CD4-positive, alpha-beta T cell treated with Interleukin-6 at 100 ng/mL for 8 hours (primary cell): ENCODE results near the gene CFL1.

Experiments
- DNase-seq: peaks from one replicate; pipeline ENCODE4 v3.0.0-alpha.2; 2020; ENCODE audit warnings: mixed read lengths, low spot score

CFL1 gene

DNA sequence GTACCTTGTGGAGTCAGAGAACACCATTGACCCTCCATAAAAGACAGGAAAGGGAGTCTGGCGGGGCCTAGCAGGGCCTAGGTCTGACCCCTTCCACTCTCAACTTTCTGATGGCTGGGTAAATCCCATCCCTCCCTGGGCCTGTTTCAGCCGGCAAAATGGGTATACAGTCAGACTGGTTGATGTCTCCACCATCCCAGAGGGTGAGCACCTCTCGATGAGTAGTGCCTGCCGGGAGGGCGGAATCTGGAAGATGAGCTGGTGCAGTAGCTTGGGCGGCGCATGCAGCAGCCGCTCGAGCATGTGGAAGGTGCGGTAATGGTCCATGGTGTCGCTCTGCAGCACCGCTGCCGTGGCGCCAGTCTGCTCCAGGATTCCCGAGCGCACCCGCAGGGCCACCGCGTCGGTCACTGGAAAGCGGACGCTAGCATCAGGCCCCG, 29.8 kb upstream of the CFL1 start:
- DNase-seq: no peak

DNA sequence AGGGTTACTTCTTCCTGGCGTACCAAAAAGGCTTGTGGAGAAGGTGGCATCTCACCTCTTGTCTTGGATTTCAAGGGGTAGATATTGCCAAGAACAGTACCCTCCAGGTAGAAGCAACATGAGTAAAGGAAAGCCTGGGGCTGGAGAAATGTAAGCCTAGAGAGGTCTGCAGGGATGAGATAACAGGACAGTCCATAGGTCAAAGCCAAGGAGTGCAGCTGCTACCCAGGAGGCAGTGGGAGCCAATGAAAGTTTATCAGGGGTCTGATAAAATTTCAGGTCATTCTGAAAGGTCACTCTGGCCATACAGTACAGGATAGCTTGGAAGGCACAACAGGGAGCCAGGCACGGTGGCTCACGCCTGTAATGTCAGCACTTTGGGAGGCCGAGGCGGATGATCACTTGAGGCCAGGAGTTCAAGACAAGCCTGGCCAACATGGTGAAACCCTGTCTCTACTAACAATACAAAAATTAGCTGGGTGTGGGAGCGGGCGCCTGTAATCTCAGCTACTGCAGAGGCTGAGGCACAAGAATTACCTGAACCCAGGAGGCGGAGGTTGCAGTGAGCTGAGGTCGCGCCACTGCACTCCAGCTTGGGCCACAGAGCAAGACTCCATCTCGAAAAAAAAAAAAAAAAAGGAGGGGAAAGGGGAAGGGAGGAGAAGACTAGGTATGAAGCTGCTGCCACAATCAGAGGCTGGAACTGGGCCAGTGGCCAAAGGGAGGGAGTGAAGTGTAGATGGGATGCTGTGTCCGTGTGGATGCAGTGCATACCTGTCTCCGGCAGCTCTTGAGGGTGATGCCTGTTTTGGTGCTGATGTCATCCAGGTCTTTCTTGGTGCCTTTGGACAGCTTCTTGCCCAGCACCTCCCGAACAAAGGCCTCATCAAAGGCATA, 29.1 kb upstream of the CFL1 start:
- DNase-seq: no peak

DNA sequence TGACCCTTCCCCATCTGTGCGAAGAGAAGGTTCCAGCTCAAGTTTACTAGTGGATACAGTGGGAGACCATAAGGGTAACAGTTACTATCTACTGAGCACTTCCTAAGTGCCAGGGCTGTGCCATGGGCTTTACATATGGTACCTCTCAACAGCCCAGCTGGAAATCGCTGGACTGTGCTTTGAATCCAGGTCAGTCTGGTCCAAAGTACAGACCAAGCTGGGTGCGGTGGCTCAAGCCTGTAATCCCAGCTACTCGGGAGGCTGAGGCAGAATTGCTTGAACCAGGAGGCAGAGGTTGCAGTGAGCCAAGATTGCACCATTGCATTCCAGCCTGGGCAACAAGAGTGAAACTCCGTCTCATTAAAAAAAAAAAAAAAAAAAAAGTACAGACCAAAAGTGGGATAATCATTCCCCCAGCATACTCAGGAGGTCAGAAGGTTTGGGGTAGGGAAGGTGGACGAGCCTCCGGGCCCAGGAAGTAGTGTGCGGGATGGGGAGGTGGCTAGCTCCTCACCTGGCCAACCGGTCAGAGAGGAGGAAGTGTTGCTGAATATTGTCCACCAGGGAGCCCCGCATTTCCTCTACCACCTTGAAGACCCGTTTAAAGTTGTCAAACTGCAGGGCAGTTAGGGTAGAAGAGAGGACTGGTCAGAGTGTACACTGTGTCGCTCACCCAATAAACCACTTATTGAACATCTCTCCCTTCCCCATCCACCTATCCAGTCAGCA, 28.0 kb upstream of the CFL1 start:
- DNase-seq: no peak

DNA sequence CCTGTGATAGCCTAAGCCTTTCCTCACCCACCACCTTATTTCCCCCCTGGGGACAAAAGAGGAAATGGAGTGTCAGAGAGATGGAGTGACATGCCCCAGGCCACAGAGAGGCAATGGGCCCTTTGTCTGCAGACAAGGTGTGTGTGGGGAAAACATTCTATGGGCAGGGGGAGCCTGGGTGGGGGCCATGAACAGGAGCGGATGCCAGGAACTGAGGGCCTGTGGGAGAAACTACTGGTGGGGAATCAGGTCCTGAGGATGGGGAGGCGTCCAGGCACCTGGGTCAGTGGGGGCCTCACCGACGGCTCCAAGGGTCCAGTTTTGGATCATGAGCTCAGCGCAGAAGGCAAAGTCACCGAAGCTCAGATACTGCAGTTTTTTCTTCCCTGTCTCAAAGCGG, 27.3 kb upstream of the CFL1 start:
- no peak for DNase-seq

DNA sequence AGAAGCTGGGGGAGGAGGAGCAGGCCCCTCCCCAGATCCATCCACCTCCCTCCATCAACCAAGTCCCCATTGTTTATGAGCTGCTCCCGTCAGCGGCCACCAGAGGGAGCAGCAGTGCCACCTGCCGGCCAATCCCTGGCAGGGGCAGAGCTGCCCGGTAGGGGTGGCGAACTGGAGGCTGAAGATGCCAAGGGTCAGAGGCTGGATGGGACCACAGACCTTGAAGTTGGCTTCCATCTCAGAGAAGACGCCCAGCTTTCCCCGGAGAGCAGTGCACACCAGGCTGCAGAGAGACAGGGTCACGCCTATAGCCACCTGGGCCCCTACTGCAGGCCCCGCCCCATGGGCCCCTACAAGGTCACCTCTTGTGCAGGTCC, 26.7 kb upstream of the CFL1 start:
- peak; percentile 80 for DNase-seq

DNA sequence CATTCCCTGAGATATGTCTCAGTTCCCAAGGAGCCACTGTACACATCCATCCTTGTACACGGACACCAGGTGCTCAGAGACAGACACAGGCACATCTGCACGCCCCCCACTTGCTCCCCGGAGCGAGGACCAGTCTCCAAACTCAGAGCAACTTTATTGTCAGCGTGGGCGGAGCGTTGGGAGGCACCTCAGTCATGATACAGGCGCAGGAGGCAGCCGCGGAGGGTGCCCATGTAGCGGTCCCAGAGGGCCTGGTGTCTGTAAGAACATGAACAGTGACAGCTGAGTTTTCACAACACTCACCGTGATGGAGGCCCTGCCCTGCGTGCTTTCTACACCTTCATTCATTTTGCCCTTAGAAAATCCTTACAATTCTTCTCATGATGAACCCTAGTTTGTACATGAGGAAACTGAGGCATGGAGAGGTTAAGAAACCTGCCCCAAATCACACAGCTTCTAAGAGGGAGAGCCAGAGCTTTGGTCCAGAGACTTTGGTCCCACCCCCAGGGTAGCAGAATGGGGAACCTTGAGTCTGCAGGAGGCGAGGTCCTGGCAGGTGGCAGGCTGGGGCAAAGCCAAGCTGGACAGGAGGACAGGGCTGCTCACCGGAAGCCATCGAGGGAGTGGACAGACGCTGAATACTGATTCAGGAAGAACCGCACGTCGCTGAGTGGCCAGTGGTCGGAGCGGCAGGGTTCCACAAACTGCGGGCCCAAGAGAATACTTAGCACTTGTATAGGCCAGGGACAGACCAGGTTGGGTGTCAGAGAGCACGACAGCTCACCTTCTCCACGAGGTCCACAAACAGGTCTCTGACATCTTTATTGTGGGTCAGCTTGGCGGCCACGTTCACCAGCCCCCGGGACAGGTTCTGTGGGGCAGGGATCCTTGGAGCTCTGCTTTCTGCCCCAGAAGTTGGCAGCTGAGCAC, 26.1 kb upstream of the CFL1 start:
- no peak for DNase-seq

DNA sequence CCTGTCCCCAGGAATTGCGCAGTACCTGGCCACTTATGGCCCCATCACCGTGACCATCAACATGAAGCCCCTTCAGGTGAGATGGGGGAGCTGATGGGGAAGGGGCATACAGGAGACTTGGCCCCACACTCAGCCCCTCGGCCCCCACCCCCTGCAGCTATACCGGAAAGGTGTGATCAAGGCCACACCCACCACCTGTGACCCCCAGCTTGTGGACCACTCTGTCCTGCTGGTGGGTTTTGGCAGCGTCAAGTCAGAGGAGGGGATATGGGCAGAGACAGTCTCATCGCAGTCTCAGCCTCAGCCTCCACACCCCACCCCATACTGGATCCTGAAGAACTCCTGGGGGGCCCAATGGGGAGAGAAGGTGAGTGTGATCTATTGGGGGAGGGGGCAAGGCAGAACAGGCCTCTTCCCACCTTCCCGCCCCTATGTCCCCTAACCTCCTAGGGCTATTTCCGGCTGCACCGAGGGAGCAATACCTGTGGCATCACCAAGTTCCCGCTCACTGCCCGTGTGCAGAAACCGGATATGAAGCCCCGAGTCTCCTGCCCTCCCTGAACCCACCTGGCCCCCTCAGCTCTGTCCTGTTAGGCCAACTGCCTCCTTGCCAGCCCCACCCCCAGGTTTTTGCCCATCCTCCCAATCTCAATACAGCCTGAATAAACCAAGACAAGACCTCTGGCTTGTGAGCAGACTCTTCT, 25.2 kb upstream of the CFL1 start:
- no peak for DNase-seq

DNA sequence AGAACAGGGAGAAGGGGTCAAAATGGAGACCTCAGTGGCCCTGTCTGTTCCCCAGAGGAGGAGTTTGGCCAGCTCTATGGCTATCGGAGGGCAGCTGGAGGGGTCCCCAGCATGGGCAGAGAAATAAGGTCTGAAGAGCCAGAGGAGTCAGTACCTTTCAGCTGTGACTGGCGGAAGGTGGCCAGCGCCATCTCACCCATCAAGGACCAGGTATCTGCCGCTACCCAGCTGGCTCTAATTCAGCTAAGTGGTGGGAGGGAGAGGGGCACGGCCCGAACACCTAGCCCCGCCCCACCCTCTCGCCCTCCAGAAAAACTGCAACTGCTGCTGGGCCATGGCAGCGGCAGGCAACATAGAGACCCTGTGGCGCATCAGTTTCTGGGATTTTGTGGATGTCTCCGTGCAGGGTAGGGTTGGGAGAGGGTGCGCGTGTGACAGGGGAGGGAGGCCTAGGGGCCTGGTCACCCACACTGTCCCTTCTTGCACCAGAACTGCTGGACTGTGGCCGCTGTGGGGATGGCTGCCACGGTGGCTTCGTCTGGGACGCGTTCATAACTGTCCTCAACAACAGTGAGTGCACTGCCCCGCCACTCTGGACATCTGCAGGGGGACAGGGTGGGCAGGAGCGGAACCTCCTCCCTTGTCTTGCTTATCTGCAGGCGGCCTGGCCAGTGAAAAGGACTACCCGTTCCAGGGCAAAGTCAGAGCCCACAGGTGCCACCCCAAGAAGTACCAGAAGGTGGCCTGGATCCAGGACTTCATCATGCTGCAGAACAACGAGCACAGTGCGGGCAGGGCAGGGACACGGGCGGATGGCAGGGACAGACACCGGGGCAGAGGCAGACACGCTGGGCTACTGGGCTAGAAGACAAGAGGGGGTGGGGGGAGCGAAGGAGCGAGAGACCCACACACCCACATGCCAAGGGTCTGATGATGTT, 24.4 kb upstream of the CFL1 start:
- no peak for DNase-seq

DNA sequence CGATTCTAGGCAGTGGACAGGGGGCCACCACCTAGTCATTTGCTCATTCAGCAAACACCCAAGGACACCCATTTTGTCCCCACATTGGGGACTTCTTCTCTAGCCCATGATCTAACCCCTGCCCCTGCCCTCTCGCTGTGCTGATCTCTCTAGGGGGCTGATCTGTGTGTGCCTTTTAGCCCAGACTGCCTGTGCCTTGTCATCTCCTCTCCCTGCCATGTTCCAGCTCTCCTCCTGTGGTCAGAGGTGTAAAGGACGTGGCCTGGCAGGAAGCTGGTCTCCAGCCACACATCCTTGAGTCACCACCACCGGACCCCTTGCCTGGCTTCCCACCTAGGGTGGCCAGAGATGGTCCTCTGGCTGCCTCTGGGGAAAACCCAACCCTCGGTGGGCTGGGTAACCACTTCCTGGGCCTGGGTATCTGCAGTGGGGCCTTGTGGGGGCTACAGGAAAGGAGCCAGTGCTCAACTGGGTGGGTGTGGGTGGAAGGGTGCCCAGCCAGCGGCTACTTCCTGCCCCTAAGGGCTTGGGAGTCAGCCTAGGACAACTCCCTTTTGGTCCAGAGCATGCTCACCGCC, 23.0 kb upstream of the CFL1 start:
- DNase-seq: no peak

DNA sequence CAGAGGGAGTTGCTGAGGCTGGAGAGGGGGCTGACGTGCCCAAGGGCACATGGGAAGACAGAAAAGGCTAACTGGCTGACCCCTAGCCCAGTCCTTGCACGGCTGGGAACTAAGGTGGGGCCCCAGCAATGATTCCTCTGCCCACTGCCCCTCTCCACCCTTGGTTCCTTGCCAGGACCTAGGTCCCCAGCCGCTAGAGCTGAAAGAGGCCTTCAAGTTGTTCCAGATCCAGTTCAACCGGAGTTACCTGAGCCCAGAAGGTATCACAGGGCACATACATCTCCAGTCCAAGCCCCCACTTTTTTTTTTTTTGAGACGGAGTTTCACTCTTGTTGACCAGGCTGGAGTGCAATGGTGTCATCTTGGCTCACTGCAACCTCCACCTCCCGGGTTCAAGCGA, 22.0 kb upstream of the CFL1 start:
- no peak for DNase-seq

DNA sequence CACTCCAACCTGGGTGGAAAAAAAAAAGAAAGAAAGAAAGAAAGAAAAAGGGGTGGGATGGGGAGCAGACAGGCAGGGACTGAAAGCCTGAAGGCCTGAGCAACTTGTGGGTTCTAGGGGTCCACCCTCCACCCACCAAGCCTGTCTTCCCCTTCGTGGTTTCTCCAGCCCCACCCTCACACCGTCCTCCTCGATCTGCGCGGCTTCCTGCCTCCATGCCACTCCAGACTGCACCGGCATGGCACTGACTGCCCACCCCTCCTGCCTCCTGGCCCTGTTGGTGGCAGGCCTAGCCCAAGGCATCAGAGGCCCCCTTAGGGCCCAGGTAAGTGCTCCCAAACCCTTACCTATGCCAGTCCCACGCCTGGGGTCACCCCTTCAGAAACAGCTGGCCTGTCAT, 21.6 kb upstream of the CFL1 start, which contains the start of gene CTSW:
TSS of gene CTSW (plus strand) at position 221 of the 400 bp plus-strand sequence. CDS start at position 239, 18 bp downstream.
- peak; percentile 50 for DNase-seq

DNA sequence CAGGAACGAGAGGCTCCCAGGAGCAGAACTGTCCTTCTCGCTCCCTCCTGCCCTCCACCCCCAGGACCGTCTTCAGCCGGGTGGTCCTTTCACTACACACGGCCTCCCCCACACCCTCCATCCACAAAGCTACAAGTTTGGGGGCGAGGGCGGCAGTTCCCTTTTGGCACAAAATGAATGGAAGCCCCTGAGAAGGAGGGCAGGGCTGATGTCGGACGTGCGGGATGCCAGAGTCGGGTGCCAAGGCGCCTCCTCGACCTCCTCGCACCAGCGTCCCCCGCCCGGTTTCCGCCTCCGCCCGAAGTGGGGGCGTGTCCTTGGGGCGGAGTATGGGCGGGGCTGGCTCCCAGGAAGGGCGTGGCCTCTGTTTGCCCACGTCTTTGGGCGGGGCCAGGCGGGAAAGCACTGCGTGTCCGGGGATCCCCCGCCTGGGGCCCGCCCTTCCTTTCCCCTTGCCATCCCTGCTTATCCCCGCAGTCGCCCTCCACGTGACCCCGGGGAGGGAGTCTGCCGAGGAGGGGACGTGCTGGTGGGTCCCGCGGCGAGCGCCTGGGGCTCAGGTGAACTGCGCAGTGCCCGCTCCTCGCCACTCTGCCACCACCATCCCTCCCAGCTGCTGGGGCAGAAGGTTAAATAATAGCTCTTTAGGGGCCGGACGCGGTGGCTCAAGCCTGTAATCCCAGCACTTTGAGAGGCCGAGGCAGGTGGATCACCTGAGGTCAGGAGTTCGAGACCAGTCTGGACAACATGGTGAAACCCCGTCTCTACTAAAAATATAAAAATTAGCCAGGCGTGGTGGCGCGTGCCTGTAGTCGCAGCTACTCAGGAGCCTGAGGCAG, 15.6 kb upstream of the CFL1 start:
- DNase-seq: peak; percentile 95

DNA sequence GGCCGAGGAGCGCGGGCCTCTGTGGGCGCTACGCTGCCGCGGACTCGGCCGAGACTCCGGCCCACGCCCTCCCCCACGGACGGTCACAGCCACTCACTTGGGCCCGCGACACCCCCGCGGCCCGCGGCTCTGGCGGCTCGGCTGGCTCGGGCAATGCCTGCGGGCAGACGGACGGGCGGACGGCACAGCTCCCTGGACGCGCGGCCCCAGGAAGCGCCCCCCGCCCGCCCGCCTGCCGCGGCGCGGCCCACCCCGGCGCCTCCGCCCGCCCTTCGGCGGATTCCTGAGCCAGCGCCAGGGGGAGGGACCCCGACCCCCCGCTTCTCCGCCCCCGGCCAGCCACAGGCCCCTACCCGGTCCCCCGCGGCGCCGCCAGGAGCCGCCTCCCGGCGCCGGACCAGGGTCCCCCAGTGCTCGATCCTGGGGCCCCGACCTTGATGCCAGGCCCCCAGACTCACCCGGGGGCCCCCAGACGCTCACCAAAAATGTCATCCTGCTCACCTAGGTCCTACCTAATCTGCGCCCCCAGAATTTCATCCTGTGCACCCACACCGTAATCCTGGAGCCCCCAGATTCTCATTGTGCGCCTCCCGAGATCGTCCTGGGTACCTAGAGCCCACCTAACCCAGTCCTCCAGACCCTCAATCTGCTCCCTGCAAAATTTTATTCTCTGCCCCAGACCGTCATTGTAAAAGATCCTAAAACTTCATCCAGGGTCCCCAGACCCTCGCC, 14.8 kb upstream of the CFL1 start, which contains the start of gene EFEMP2:
TSS of gene EFEMP2 (minus strand) at position 215 of the 732 bp plus-strand sequence. CDS start 446 bp downstream, outside the sequence.
- no peak for DNase-seq

DNA sequence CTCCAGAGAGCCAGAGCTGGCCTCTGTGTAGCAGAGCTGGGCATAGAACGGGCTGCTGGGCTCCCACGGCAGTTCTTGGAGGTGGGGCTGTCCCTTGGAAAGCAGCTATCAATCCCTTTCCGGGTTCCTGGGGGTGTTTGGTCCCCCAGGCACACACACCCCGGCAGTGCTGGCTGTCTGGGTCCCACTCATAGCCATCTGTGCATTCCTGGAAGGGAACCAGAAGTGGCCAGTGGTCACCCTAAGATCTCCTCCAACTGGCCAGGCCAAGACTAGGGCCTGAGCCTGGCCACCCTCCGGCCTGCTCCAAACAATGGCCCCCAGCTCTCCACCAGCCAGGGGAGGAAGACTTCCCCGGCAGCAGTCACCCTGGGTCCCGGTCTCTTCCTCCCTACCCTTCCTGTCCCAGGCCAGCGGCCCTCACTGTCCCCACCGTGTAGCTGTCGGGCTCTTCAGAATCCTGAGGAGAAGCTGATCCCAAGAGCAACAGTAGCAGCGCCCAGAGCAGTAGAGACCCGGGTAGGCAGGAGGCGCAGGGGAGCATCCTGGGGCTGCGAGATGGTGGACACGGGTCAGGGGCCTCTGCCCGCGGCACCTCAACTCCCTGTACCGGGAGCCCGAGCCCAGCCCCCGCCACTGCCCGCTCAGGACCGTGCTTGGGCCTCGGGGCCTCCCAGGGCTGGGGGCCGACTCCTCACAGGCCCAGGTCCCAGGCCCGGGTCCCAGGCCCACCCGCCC, 14.0 kb upstream of the CFL1 start:
- DNase-seq: no peak

DNA sequence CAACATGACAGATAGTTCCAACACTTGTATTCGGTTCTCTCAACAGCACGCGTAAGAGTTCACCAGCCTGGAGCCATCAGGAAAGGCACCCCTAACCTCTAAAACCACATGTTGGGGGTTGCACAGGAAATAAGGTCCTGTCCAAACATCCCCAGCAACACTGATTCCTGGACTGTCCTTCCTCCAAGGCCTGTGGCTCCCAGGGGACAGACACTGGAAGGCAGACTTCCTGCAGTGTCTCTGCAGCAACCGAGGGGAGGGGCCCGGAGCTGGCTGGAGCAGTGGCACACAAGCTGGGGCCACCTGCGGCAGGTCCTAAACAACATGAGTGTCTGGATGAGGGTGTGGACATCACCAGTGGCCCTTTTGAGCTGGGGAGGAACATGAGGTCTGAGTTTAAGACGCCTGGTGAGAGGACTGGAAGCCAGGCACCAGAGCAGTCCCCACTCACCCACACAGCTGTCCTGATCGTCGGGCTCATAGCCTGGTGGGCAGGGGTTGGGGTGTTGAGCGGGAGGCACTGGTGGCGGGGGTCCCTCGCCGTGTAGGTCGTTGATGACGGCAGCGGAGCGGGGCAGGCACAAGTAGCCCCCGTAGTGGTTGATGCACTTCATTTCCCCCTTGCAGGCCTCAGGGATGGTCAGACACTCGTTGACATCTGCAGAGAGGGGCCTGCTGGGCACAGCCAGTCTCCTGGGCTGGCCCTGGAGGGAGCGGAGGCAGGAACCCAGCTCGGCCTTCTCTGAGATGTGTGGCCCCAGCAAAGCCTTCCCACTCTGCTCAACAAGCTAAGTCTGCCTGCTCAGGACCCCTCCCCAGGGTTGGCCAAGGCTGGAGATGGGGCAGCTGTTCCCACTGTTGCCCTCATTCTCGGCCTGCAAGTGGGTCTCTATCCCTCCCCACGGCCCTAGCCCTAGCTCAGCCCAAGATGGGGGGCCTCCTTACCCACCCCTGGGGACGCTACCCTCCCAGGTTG, 13.0 kb upstream of the CFL1 start:
- no peak for DNase-seq

DNA sequence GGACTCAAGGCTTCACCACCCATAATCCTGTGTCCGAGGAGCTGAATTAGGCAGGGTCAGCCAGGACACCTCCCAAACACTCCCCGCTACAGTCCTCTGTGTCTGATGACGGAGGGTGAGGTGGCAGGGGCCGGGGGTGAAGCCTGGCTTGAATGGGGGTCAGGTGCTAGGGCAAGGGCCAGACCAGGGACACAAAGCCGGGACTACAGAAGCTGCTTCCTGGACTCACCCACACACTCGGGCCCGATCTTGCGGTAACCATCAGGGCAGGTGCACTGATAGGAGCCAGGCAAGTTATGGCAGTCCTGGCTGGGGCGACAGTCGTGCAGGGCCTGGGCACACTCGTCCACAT, 12.3 kb upstream of the CFL1 start:
- DNase-seq: no peak
